HUES6 (cell line): ENCODE results near the gene NPC1.
"Not testable (repeated sequence)": the region's sequence is repeated elsewhere in the genome, so short reads cannot be mapped to it uniquely, and the experiment has no call there.

Source experiments
- H3K27ac ChIP-seq: 2 replicates; pipeline ENCODE4 v1.7.0; 2013; ENCODE audit warnings: low read depth, mild to moderate bottlenecking, low read length, inconsistent platforms
- H3K27me3 ChIP-seq: 2 replicates; pipeline ENCODE4 v1.6.1; 2013; ENCODE audit warnings: low read length; ENCODE audit not compliant: control insufficient read depth, insufficient read depth
- H3K36me3 ChIP-seq: 2 replicates; pipeline ENCODE4 v1.6.1; 2013; ENCODE audit warnings: low read length; ENCODE audit not compliant: control insufficient read depth, insufficient read depth
- H3K4me1 ChIP-seq: 2 replicates; pipeline ENCODE4 v1.6.1; 2013; ENCODE audit warnings: low read length; ENCODE audit not compliant: control insufficient read depth, insufficient read depth
- H3K4me3 ChIP-seq: 2 replicates; pipeline ENCODE4 v1.5.1; 2013; ENCODE audit warnings: low read depth, low read length
- H3K9ac ChIP-seq: one replicate; pipeline ENCODE4 v1.6.1; 2013; ENCODE audit warnings: mild to moderate bottlenecking, low read length
- H3K9me3 ChIP-seq: 2 replicates; pipeline ENCODE4 v1.6.1; 2013; ENCODE audit warnings: low read depth, low read length; ENCODE audit not compliant: control insufficient read depth, insufficient read depth

The NPC1 gene

GRCh38 chr18:23521271-23521670, 65.0 kb downstream of the NPC1 start:
- peaks cover 79% of the 10 kb centered on the region for H3K36me3 ChIP-seq

DNA sequence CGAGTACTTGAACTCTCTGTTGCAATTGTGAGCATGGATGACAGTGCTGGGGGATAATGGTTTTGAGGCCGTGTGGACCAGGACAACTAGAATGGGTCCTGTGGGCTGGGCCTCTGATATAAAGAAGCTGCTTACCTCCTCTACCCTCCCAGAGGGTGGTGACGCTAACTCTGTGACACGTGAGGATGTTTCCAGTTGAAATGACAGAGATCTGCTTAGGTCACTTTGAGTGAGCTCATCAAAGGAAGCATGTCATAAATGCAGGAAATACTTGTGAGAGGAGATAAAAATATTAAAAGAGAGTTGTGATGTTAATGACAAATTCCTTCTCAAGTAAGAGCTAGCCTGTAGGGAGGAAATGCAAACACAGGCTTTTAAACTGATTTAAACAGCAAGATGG, 66.6 kb downstream of the NPC1 start:
- Histone ChIP-seq H3K27me3 (no peaks in the 10 kb centered on the region), H3K4me3 (no peak overlapping the region), H3K9me3 (no peaks in the 10 kb centered on the region), H3K36me3 (peaks cover 79% of the 10 kb centered on the region), H3K27ac (no peak overlapping the region), H3K4me1 (0 out of 2 replicates have a peak, but pooled peaks cover 3% of the 10 kb centered on the region), H3K9ac (no peak overlapping the region)

More at GRCh38 chr18:23521271-23521670, 65.0 kb downstream of the NPC1 start:
- Histone ChIP-seq H3K27me3 (no peaks in the 10 kb centered on the region), H3K9me3 (no peaks in the 10 kb centered on the region), H3K27ac (no peak overlapping the region), H3K9ac (no peak overlapping the region), H3K4me1 (0 out of 2 replicates have a peak, but pooled peaks cover 3% of the 10 kb centered on the region), H3K4me3 (no peak overlapping the region)

- Histone ChIP-seq H3K27ac (no peak overlapping the region), H3K27me3 (no peaks in the 10 kb centered on the region), H3K36me3 (peaks cover 48% of the 10 kb centered on the region), H3K9me3 (no peaks in the 10 kb centered on the region), H3K9ac (no peak overlapping the region), H3K4me3 (no peak overlapping the region), H3K4me1 (0 out of 2 replicates have a peak, but pooled peaks cover 3% of the 10 kb centered on the region)
Observed at GRCh38 chr18:23515911-23516546, 70.3 kb downstream of the NPC1 start.

DNA sequence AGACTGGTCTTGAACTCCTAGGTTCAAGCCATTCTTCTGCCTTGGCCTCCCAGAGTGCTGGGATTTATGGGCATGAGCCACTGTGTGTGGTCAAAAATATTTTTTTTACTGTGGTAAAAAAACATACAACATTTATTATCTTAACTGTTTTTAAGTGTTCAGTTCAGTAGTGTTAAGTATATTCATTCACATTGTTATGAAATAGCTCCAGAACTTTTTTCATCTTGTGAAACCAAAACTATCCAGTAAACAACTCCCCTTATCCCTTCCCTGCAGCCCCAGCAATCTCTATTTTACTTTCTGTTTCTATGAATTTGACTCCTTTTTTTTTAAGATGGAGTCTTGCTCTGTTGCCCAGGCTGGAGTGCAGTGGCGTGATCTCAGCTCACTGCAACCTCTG, 73.7 kb downstream of the NPC1 start:
- Histone ChIP-seq H3K27me3 (no peaks in the 10 kb centered on the region), H3K27ac (no peak overlapping the region), H3K4me3 (no peak overlapping the region), H3K36me3 (peaks cover 38% of the 10 kb centered on the region), H3K9ac (no peak overlapping the region), H3K4me1 (no peaks in the 10 kb centered on the region), H3K9me3 (no peaks in the 10 kb centered on the region)

GRCh38 chr18:23512216-23512615, 74.1 kb downstream of the NPC1 start:
- not testable (repeated sequence) for H3K4me3 ChIP-seq, H3K27me3 ChIP-seq, H3K27ac ChIP-seq, H3K9me3 ChIP-seq, H3K9ac ChIP-seq, H3K4me1 ChIP-seq
- H3K36me3 ChIP-seq: peaks cover 38% of the 10 kb centered on the region

- H3K9ac ChIP-seq: not testable (repeated sequence)
Observed at GRCh38 chr18:23510923-23511322, 75.4 kb downstream of the NPC1 start.

DNA sequence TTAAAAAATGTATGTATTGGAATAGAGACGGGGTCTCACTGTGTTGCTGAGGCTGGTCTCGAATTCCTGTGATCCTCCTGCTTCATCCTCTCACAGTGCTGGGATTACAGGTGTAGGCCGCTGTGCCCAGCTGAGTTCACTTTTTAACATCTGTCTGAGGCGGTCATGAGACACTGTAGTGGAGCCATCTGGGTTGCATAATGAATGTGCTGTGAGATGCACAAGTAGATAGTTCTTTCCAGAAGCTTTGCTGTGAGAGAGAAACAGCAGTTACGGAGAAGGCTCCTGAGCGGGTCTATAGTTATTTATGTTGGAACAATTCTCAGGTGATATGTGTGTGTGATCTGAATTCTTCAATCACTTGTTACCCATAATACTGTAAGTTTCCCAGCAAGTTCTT, 79.9 kb downstream of the NPC1 start:
- Histone ChIP-seq H3K27ac (no peak overlapping the region), H3K4me1 (peaks cover 12% of the 10 kb centered on the region; the same call in 1 of the 2 replicates), H3K27me3 (peaks cover 25% of the 10 kb centered on the region), H3K4me3 (no peak overlapping the region), H3K9ac (no peak overlapping the region), H3K9me3 (no peaks in the 10 kb centered on the region), H3K36me3 (peaks cover 26% of the 10 kb centered on the region)

More at GRCh38 chr18:23510923-23511322, 75.4 kb downstream of the NPC1 start:
- not testable (repeated sequence) for H3K27me3 ChIP-seq, H3K4me3 ChIP-seq, H3K9me3 ChIP-seq, H3K4me1 ChIP-seq, H3K27ac ChIP-seq
- peaks cover 34% of the 10 kb centered on the region for H3K36me3 ChIP-seq

DNA sequence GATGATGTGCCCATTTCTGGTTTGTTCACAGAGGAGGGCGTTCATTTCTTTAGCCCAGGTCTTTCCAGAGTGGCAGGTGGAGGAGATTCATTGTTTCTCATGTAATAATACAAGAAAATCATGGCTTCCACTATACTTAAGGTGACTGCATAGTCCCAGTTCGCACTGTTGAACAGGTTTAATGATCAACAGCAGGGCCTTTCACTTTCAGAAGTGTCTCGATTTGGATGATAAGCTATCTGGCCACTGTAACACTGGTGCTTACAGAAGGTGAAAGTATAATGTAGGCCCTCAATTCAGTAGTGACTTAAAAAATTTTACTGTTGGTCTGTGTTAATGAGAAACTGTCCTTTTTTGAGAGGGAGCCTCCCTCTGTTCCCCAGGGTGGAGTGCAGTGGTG, 81.6 kb downstream of the NPC1 start:
- Histone ChIP-seq H3K36me3 (peaks cover 14% of the 10 kb centered on the region), H3K27me3 (peaks cover 26% of the 10 kb centered on the region), H3K27ac (no peak overlapping the region), H3K9me3 (no peaks in the 10 kb centered on the region), H3K4me3 (peak overlapping the region; percentile 94; the same call in 1 of the 2 replicates), H3K9ac (no peak overlapping the region), H3K4me1 (peaks cover 12% of the 10 kb centered on the region; the same call in 1 of the 2 replicates)

DNA sequence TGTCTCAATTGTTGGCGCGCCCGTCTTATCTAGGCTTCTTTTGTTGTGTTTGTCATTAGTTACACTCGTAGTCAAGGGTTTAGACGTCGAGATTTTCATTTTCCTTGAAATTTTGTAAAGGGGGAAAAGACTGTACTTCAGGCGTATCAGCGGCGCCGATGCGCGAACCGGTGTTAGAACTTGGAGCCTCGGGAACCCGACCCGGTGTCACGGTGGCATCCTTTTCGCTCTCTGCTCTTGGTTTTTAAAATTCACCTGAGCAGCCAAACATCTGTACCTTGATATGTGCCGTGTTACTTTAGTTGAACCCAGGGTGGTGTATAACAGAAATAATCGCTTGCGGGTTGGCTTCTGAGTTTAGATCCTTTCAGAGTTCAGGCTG, 82.4 kb downstream of the NPC1 start:
- H3K27me3 ChIP-seq: peaks cover 26% of the 10 kb centered on the region
- no peak overlapping the region for H3K27ac ChIP-seq
- no peaks in the 10 kb centered on the region for H3K9me3 ChIP-seq
- peaks cover 18% of the 10 kb centered on the region; the same call in 1 of the 2 replicates for H3K4me1 ChIP-seq
- H3K9ac ChIP-seq: peak overlapping the region; percentile 56
- H3K4me3 ChIP-seq: peak overlapping the region; percentile 94
- H3K36me3 ChIP-seq: peaks cover 14% of the 10 kb centered on the region

- peak within 1 kb of the TSS; percentile 87 for H3K27ac ChIP-seq
- peak within 1 kb of the TSS; percentile 94 for H3K4me3 ChIP-seq
- peak within 1 kb of the TSS; percentile 78 for H3K9ac ChIP-seq
- peaks cover 19% of the 10 kb centered on the region; the same call in 1 of the 2 replicates for H3K4me1 ChIP-seq
- peaks cover 26% of the 10 kb centered on the region for H3K27me3 ChIP-seq
- H3K36me3 ChIP-seq: peaks cover 10% of the 10 kb centered on the region
- H3K9me3 ChIP-seq: no peaks in the 10 kb centered on the region
Observed at GRCh38 chr18:23503038-23503962, 83.0 kb downstream of the NPC1 start, which contains the start of gene RMC1. Gene RMC1 (plus strand): TSS chr18:23503511. CDS start chr18:23503619, 108 bp downstream.
